ENCODE data around the gene ITPR2.
A peak's percentile ranks its signal among the peaks of the same experiment; 100 is the strongest.

Gene ITPR2

DNA sequence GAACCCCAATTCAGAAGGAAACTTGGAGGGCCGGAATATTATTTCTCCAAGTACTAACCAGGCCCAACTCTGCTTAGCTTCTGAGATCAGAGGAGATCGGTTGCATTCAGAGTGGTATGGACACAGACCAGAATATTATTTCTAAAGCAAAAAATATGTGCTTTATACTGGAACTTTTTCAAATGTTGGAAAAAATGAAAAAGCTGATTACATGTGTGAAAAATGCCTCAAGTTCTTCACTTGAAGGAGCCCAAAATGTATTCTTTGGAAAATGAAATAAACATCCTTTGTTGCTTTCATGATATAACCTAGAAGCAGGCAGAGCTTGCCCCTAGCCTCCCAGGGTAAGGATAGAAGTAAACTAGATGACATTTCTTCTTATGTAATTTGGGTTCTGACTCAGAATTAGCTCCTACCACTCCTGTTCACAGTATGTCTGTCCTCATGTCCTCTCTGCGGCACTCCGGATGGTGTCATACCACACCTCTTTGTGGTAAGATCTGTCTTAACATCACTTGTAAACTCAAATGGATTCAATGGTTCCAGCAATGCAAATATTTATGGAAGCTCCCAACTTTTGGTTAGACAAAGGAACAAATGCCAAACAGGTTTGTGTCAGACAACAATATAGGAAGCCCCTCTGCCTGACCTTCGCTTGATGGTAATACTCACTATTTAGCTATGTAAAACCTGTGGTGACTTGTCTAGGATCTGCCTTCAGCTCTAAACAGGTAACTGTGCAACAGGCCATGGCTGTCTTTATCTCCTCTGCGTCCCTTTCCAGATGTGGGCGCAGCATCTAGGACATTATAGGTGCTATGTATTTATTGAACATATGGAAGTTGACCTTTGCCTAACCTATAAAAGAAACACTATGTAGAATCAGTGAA, 459.1 kb downstream of the ITPR2 start:
- DNase-seq = no peak

DNA sequence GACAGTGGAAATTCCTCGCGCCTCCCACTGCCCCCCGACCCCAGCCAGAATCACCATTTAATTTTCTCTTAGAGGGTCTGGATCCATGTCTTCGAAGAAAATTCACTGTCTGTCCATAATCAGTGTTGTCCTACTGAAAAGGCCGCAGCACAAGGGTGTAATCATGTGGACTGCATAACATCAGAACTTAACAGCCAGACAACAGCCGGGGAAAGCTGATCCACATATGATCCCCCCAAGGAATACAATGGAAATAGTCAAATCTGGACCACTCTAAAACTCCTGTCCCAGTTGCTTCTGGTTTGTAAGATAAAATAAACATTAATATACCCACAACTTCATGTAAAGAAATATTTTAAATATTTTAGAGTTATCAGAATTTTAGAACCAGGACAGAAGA, 460.1 kb downstream of the ITPR2 start:
- no peak for DNase-seq

DNA sequence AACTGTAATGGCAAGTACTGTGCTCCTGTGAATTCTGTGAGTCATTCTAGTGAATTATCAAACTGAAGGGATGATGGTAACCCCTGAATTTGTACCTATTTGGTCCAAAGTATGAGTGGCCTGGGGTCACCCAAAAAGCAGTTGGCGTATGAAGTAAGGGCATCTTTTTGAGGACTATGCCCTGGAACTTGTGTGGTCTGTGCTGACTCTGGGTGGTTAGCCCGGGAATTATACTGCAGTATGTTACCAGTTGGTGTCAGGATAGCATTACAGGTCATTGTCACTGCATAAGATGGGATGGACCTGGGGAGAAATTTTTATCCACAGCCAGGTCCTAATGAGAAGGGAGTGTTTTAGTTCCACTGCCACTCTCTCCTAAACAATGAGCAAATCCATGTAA, 462.9 kb downstream of the ITPR2 start:
- DNase-seq = no peak

DNA sequence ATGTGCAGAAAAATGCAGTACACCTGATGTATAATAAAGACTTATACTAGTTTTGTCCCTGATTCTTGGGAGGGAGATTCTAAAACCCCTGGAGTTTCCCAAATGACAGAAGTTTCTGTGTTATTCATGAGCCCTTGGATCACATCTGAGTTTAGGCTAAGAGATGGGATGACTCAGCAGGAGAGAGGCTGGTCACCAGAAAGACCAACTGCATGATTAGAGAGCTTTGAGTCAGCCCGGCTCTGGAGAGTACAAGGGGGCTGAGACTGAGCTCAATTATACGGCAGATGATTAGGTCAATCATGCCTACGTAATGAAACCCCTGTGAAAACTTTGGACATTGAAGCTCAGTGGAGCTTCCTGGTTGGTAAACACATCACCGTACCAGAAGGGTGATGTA, 463.4 kb downstream of the ITPR2 start:
- no peak for DNase-seq

DNA sequence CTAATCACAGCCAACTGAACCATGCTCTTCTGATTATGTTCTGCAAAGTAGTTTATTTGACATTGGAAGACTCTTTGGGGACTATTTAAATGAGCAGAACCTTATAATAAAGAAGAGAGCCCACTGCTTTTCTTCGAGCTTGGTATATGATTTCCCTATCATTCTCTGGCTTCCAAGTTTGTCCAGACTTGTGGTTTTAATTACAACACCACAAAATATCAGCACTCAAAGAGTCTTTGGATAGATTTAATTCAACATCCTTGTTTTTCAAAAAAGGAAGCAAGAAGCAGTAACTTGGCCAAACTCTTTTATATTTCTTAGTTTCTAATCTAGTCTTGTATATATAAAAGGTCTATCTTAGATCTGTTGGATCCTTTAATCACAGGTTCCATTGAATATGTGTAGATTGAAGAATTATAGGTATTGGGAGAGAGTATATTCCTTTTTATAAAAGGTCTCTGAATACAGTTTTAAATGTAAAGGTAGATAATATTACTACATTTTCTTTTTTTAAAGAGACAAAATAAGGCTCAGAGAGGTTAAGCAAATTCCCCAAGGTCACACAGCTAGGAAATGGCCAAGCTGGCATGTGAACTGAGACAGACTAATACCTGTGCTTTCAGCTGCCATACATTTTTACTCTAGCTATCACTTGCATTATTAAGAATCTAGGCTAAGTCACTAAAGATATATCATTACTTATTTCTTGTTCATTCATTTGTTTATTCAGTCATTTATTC, 464.8 kb downstream of the ITPR2 start:
- no peak for DNase-seq

DNA sequence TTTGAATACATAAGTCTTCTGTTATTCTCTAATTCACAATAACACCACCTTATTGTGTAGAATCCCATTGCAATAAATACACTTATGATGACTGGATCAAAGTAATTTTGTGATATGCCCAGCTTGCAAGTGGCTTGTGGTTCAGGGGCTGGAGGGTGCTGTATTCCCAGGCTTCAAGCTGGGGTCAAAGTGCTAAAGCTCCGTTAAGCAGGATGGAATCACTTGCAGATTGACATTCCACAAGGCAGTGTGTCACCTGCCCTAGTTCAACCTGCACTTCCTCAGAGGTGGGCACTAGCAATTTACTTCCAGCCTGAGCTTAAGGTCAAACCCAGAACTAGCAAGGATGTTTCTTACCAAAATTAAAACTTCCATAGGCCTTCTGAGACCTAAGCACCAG, 471.0 kb downstream of the ITPR2 start:
- no peak for DNase-seq

DNA sequence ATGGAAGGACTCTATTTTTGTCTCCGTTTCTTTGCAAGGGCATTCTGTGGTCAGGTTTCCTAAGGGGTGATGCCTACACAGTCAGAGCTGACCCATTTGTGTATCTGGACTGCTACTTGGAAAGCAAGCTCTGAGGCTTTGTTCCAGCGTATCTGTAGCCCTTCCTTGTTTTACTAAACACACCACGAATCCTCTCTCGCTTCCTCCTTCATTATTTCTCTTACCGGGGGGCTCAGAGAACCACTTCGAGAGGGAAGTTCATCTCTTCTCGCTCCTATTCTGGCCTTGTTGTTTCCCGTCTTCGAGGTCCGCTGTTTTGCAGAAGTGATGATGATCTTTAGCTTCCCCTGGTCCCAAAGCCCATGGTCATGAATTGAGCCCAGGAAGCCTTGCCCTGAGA, 472.9 kb downstream of the ITPR2 start:
- no peak for DNase-seq

DNA sequence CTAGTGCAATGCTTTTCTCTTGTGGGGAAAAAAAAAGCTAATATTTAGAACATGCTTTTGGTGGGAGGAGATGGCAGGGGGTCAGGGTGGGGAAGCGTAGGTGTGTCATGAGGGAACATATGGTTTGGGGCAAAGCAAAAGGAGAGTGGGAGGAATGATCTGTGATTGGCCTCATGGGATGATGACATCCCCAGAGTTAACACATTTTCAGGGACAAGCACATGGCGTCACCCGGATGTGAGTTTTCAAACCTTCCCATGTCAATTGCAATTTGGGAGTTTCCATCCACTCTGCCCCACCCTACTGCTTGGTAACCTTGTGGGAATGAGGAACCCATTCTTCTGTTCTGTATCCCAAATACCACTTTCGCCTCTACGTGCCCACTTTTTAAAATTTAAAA, 473.4 kb downstream of the ITPR2 start:
- DNase-seq = no peak

DNA sequence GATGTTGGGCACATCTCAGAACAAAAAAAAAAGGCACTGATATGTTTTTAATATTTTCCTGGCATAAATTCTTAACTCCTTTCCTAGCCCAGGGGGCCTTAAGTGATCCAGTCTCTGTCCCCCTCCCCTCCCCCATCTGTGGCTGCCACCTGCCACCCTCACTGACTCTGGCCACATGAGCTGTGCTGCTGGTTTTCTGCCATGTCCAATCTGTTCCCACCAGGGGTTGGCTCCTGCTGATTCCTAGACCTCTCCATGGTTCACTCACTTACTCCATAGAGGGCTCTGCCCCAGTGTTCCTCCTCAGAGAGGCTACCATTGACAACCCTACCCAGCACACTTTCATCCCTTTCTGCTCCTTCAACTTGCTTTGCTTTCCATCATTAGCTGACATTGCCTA, 474.3 kb downstream of the ITPR2 start:
- no peak for DNase-seq

DNA sequence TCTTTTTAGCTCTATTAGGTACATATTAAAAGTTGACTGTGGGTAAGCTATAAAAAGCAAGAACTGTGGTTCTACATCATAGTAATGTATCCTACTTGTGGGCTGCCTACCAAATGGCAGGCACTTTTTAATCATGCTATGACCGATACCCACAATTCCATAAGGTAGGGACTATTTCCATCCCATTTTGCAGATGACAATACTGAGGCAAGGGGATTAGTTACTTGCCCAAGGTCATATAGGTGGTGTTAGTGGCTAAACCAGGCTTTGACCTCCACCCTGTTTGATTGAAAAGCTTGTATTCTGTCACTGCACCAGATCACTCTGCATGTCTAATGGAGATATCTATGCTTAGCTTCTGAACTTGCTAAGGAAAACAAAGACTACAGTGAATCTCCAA, 485.7 kb downstream of the ITPR2 start:
- no peak for DNase-seq

DNA sequence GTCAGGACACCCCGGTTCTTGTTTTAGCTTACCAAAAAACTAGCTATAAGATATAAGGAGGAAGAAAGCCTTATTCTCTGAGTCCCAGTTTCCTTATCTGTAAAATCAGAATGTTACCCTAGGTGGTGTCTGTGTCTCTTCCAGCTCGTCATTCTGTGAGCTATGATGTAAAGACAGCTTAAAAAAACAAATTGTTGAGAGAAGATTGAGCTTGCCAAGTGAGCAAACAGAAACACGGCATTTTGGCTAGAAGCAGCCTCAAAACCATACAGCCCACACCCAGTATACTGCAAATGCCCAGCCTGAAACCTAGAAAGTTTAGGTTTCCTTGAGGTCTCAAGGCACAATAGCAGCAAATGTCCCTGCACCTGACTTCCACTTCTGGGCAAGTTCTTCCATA, 486.3 kb downstream of the ITPR2 start:
- DNase-seq = no peak

DNA sequence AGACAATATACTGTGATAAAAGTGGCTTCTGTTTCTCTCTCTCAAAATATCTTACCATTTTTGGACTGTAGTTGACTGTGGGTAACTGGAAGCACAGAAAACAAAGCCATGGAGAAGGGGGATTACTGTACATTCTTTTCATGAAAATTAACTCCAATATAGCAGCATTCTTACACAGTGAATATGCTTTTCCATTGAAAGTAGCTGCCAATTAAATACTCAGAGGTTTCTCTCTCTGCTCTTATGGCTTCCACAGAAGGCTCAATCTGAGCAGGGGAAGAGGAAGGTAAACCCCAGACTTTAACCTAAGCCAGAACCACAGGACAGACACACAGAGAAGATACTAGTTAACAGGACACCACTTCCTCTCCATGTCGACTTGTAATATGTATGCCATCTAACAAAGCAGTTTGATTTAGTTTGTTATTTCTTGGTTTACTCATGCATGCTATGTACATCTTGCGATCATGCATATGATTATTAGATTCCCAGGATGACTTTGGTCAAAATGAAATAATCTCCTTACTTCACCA, 487.5 kb downstream of the ITPR2 start:
- no peak for DNase-seq

DNA sequence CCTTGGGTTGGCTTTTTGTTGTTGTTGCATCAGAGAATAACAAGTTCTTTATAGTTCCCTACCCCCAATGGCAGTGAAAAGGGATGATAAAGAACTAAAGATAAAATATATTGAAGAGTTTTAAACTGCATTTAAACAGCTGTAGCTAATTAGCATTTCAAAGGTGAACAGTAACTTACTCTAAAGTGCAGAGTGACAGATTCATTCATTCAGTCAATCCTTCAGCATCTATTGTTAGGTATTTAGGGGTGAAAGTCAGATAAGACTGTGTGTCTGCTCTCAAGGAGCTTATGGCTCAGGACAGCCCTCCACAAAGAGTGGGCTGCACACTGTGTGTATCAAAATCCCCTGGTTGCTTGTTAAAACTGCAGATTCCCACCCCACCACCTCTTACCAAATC, 491.5 kb downstream of the ITPR2 start:
- no peak for DNase-seq

DNA sequence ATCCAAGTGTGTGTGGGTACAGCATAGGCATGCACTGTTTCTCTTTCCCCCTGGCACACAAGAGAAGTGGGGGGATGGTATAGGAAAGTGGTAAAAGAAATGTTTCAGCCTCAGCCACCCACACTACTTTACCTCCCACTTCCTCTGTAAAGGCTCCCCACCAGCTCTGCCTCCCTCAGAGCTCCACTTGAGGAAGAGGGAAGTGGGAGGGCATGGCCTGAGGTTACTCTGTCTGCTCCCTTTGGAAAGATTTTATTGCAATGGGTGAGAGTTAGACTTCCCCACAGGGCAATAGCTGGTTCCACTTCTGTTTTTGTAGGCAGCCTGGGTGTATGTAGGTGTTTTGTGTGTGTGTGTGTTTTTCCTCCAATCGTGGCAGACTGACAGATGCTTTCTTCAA, 492.3 kb downstream of the ITPR2 start:
- no peak for DNase-seq

DNA sequence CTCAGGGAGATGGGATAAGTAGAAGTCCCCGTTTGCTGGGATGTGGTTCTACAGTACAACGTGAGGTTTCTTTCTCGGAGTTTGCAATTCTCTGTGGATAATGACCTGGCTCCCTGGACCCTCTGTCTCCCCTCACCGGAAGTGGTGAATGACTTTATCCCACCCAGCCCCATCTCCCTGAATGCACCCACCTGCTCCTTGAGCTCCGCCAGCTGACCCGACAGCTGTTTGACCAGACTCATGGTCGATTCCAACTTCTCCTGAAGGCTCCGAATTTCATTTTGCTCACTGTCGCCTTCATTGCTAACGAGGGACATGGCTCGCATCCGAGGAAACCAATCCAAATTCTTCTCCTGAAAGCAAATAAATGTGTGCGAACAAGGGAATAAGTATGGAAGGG, 493.0 kb downstream of the ITPR2 start:
- DNase-seq = no peak

DNA sequence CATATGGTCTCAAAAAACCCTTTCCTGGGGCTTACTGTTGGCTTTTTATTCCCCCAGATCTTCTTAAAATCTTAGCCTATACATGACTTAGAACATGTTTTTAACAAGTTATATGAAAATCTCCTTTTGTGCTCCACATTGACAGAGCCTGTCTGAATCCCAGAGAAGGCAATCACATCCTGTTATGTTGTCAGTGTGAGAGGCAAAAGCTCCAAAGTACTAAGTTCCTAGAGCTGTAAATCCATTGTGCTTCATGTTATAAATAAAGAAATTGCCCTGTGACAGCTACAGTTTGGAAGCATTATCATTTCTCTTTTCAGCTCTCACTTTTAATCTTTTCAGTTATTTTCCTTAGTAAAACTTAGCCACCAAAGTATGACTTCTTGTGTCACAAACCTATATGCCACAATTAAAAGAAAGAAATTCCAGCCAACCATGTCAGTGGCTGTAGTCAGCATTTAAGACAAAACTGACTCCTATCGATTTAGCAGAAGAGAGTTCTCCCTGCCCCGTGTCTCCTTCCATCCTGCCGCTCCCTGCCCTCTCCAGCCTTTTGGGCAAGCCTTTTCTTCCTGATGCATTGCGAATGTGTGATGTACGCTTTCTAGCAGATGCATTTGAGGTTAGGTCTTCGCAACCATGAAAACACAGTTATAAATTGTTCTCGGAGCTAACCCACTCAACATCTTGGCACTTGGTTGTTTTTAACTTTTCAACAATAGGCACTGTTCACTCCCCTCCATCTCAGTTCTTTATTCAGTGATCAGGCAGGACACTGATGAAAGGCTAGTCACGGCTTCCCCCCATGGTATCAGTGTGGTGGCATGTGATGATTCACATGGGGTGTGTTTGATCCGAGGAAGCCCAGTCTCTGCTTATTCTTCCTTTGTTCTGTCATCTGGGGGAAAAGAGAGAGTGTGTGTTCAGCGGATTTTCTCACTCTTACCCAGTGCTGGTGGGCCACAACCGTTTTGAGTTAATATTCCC, 494.1 kb downstream of the ITPR2 start:
- peak; percentile 15 for DNase-seq

DNA sequence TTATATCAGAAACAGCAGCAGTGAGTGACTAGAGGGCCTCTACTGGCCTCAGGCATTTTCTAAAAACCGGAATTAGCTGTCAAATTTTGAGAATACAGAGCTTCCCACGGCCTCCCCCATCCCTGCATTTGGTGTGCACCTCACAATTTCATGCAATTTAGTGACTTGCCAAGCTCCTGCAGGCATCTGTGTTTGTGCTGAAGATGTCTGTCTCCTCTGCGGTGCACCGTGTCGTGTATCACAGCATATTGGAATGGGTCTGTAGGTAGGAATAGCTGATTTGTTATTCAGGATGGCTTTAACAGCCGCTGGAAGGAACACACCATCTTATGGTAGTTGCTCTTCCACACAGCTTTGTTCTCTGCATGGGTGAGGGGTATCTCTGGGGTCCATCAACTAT, 497.3 kb downstream of the ITPR2 start:
- no peak for DNase-seq

DNA sequence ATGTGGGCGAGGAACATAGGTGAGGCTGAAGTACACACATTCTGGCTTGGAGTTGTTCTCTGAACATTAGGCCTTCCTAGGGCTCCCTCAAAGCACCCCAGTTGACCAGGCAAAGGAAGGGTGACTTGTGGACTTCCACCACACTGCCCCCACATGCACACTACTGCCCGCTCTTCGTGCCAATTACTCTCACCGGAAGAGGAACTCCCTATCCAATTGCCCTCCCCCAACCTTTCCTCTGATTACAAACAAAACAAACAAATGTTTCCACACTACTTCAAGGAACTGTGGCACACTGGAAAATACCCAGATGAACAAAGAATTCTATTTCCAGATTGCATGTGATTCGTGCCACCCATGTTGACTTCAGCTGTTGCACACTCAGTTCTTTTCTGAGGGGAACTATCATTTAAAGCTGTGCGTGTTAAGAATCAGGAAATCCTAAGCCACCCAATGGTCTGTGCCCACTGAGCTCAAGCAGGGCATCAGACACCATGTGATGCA, 498.3 kb downstream of the ITPR2 start:
- no peak for DNase-seq

DNA sequence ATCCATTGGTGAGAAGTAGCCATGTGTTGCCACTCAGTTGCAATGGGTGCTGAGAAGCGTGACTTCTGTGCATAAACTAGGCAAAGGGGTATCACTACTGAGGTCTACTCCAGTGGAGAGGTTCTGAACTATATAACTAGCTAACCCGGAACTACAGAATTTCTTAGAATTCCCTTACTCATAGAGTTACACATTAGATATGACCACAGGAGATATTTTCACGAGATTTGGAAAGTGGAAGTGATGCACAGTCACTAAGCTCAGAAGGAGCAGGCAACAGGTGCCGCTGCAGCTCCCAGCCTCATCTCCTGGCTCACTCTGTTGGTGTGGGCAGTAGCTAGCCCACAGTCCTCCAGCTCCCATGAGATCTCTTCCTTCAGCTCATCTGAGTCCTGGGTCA, 501.0 kb downstream of the ITPR2 start:
- no peak for DNase-seq

DNA sequence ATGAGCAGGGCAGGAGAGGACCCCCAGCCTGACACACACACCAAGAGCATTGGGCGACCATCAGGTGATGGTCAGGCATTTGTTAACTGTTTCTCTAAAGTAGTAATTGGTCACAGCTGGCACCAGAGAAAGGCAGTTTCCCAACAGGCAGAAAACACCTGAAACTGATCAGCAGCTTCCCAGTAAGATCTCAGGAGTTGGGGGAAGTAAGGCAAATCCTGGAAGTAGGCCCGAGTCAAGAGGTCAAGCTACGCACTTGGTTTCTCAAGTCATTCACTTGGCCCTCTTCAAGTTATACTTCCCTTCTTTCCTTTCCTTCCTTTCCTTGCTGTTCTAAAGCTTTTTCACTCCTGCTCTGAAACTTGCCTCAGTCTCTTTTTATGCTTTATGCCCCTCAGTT, 501.9 kb downstream of the ITPR2 start:
- no peak for DNase-seq

DNA sequence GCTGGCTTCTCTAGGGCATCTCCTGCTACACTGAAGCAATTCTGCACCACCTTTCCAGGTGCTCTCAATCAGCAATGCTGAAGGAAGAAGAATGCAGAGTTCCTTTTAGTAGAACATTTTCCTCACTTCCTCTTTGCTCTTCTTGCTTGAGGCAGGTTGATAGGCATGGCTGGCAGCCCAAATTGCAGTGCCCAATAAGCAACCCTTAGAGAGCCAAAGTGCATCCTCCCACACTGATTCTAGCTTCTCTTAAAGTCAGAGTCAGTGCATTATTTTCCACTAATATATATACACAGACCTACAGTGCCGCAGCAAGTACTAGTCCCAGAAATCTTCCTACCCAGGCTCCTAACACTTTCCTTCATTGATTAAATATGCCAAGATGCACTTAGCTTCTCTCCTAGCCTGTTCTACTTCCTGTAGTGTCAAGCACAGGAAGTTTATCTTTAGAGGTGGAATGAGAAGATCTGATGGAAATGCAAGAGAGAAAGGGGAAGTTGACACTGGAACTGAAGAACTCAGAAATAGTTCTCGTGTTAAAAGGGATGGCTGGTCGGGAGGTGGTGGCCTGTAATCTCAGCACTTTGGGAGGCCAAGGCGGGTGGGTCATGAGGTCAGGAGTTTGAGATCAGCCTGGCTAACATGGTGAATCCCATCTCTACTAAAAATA, 504.9 kb downstream of the ITPR2 start:
- no peak for DNase-seq

DNA sequence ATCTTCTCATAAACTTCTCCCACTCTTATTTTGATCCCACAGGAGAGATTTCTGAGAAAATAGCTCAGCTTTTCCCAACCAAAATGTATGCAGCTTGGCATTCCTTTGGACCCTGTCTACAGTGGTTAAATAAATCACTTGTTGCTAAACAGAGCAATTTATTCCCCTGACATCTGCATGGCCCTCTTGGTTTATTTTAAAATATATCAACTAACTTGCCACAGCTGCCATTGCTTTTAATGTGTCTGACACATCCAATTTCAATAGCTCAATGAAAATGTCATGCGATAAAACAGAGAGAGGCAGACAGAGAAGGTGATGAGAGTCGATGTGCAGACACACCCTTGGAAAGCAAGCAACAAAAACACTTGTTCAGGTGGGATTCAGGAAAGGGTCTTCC, 509.3 kb downstream of the ITPR2 start:
- DNase-seq = no peak
